Islet of Langerhans (tissue), 1 donor: ENCODE results near the gene ATRN.
"Not testable (repeated sequence)": the region's sequence is repeated elsewhere in the genome, so short reads cannot be mapped to it uniquely, and the experiment has no call there.

ENCODE experiments used
- FAIRE-seq: peaks from one replicate; lab custom pipeline; 2011; peaks lifted over from hg19 to GRCh38; lab: Jason Lieb, UNC

Gene ATRN

DNA sequence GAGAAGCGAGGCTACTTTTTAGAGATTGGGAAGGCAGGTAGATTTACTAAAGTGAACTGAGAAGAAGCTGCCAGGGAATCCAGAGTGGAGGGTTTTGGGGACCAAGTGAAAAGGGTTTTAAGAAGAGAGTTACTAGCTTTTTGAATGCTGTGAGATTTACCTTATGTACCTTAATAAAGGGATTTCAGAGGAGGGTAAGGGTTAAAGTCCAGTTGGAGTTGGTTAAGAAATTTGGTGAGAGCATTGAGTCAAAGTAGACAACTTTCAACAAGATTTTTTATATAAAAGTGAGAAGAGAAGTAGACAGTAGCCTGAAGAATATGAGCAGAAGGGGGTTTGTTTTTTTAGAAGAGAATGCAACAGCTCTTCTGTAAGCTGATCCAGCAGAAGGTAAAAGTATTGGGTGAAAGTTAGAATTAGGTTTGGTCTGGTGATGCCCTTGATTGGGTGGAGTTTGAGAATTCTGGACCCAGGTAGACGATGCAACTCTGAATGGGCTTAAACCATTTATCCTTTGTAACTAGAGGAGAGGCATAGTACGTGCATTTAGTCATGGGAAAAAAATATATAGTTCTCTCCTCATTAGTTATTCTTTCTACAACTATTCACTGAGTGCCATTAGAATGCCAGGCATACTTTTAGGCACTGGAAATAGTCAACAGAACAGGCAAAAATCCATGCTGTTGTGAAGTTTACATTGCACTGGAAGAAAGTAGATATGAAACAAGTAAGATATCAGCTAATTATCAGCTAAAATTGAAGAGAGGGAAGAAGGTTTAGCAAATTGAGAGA lies 44.8 kb downstream of the ATRN start:
- no peak for FAIRE-seq

DNA sequence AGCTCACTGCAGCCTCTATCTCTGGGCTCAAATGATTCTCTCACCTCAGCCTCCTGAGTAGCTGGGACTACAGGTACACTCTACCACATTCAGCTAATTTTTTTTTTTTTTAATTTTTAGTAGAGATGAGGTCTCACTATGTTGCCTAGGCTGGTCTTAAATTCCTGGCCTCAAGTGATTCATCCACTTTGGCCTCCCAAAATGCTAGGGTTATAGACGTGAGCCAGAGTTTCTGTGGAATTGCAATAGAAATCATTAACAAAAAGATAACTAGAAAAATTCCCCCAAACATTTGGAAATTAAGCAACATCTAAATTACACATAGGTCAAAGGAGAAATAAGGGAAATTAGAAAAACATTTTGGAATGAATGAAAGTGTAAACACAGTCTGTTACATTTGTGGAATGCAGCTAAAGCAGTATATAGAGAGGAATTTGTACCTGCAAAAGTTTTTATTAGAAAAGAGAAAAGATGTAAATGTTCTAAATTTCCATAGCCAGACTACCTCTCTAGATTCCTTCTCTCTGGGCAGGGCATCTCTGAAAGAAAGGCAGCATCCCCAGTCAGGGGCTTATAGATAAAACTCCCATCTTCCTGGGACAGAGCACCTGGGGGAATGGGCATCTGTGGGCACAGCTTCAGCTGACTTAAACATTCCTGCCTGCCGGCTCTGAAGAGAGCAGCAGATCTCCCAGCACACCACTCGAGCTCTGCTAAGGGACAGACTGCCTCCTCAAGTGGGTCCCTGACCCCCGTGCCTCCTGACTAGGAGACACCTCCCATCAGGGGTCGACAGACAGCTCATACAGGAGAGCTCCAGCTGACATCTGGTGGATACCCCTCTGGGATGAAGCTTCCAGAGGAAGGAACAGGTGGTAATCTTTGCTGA lies 51.3 kb downstream of the ATRN start:
- no peak for FAIRE-seq

DNA sequence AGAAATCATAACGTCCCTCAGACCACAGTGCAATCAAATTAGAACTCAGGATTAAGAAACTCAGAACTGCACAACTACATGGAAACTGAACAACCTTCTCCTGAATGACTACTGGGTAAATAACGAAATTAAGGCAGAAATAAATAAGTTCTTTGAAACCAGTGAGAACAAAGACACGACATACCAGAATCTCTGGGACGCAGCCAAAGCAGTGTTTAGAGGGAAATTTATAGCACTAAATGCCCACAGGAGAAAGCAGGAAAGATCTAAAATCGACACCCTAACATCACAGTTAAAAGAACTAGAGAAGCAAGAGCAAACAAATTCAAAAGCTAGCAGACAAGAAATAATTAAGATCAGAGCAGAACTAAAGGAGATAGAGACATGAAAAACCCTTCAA lies 53.9 kb downstream of the ATRN start:
- not testable (repeated sequence) for FAIRE-seq

DNA sequence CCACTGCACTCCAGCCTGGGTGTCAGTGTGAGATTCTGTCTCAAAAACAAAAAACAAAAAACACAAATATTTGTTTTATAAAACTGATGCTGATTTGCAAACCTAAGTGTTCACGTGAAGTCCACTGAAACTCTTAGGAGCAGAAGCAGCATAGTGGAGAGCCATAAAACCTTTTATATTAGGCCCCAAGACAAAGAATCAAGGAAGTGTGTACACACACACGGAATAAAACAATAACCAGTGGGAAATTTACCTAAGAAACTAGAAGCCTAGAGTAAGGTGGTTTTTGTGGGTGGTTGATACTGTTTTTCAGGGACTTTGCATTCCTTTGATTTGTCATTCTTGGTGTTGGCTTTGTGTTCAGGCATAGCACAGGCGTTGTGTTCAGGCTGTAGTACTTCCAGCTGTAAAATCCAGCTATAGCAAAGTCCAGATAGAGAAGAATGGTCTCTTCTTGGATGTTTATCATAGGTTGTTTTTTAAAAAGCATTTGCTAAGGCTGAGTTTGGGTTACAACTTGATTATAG lies 61.3 kb downstream of the ATRN start:
- no peak for FAIRE-seq

DNA sequence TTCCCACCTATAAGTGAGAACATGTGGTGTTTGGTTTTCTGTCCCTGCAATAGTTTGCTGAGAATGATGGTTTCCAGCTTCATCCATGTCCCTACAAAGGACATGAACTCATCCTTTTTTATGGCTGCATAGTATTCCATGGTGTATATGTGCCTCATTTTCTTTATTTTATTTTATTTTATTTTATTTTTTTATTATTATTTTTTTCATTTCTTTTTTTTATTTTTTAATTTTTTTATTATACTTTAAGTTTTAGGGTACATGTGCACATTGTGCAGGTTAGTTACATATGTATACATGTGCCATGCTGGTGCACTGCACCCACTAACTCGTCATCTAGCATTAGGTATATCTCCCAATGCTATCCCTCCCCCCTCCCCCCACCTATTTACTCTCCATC lies 66.9 kb downstream of the ATRN start:
- not testable (repeated sequence) for FAIRE-seq

DNA sequence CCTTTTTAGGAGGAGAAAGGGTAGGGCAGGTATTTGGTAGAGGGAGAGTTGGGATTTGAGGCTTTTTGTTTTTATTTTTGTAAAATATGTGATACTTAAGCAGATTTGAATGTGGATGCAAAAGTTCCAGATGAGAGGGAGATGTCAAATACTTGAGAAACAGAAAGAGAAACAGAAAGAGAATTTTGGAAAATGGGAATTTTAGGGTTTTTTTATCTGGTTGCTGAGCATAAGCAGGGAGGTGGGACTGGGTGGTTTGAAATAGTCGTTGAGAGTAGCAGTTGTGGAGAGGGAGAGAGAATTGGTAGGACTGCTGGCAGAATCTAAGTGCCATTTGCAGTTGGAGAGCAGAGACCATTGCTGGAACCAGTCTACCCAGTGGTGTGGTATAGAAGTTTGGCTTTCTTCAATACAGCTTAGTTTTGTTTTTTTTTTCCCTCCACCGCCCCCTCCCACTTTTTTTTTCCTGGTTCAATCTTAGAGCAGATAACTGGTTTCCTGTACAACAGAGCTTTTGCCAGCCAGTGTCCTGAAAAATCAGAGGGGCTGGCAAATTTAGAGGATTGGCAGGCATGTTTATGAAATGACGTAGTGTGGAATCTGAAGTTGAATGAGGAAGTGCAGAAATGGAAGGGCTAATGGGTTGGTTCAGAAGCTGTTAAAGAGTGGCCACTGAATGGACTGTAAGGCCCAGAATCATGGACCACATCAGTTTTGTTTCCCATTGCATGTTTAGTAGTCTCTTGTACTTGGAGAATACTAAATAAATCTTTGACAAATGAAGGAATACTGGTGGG lies 68.7 kb downstream of the ATRN start:
- no peak for FAIRE-seq

DNA sequence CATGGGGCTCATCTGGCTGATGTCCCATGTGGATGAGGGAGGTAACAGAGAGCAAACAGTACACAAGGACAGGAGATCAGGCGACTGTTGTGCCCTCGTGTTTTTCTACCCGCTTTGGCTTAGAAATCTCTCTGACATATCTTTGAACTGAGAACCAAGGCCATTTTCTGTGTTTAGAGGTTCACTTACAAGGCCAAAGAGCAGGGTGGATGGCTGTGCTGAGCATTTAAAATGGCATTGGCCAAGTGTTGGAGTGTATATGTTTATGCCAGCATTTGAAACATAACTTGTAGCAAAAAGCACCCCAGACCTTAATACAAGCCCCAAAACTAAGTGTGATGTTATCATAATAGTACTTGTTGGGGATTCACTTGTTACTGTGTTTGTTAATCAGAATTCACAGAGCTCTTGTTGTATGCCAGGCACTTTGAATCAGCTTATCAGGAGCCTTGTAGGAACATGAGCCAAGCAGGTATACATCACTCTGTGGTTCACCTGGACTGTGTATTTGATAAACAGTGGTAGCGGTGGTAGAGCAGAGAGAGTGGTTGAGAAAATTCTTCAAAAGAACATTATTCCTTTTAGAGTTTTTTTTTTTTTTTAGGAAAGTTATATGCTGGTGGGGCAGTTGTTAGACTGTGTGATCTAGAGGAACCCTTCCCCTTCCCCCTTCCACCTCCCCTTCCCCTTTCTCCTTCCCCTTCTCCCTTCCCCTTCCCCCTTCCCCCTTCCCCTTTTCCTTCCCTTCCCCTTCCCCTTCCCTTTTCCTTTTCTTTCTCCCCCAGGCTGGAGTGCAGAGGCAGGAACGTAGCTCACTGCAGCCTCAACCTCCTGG lies 71.3 kb downstream of the ATRN start:
- no peak for FAIRE-seq

DNA sequence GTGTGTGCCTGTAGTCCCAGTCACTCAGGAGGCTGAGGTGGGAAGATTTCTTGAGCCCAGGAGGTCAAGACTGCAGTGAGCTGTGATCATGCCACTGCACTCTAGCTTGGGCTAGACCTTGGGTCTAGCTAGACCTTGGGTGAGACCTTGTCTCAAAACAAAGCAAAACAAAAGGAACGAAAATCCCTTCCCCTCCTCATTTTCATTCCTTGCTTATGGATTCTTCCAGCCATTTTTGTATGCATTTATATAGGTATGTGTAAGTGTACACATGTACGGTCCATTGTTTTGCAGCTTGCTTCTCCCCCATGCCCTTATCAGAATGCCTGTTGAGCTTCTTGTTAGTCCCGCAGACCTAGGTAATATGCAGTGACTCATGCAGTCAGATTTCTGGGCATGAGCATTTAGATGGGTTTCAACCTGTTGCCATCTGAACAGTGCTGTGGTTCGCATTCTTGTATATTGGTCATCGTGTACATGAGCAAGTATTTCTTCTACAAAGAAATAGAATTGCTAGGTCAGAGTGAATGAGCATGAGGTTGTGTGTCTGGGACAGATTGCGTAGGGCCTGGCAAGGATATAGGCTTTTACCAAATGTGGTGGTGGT lies 73.2 kb downstream of the ATRN start:
- no peak for FAIRE-seq

DNA sequence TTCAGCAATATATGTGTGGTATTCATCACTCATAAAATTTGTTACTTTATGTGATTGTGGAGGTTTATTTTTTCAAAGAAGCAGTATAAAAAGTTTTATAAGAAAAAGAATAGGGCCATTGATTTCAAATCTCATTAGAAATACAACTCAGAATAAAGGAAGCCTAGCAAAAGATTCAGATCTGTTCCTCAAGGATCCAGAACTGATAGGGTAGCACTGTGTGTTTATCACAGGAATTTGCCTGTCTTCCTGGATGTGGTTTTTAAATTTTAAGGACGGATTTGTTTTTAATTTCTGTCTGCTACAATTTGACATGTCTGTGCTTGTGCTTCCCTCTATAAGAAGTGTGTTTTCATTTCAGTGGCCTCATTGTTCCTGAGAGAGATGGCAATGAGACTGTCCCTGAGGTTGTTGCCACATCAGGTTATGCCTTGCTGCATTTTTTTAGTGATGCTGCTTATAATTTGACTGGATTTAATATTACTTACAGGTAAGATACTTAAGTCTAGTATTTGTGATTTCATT lies 74.6 kb downstream of the ATRN start:
- no peak for FAIRE-seq

DNA sequence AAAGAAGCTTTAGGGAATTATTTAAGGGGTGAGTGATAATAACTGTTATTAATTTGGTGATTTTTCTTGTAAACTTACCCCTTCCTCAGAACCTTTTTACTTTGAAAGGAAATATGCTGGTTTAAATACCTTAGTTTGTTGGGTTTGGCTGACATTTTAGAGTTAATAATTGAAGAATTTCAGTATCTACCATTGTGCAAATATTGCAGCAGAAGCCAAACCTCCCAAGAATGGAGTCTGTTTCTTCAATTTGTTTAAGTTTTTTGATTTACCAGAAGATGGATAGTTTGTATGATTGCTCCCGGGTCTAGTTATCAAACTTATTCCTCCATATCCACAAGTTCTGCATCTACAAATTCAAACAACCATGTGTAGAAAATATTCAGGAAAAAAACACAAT lies 77.1 kb downstream of the ATRN start:
- FAIRE-seq = no peak

DNA sequence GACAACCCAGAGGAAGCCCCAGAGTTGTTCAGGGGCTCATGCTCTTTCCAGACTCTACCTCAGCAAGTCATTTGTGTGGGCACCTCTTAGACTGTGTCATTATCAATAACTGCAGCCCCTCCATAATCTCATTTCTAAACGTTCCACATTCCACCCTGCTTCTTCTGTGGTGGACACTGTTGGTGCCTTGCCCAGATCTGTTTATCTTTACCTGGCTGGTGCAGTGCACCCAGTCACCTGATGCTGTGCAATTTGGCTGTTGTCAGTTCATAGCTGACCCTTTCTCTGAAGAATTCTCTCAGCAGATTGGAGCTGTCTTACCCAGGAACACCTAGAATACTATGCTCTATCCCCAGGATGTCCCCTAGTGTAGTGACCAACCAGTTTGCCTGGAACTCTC lies 80.0 kb downstream of the ATRN start:
- FAIRE-seq = no peak

DNA sequence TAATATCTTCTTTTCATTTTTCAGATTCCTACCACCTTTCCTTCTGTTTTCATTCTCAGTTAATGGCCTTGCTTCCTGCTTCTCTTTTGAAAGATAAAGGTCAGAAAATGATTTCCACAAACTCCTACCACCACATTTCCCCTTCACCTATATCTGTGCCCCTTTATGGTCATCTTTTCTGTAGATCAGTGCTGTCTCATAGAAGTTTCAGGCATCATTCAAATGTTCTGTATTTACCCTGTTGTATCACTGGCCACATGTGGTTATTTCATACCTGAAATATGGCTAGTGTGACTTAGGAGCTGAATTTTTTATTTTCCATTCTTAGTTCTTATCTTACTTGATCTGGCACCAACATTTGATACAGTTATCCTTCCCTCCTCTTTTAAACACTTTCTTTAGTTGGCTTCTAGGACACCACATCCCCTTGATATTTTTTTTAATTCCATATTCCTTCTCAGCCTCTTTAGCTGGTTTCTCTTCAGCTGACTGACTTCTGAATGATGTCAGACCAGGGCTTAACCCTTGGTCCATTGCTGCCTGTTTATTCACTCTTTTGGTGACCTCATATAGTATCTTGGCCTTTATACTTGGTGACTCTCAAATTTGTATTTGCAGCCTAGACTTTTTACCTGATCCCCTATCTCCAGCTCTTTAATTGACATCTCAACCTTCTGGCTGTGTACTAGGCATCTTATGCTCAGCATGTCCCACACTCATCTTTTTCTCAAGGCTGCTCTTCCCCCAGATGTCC lies 81.0 kb downstream of the ATRN start:
- FAIRE-seq = no peak

DNA sequence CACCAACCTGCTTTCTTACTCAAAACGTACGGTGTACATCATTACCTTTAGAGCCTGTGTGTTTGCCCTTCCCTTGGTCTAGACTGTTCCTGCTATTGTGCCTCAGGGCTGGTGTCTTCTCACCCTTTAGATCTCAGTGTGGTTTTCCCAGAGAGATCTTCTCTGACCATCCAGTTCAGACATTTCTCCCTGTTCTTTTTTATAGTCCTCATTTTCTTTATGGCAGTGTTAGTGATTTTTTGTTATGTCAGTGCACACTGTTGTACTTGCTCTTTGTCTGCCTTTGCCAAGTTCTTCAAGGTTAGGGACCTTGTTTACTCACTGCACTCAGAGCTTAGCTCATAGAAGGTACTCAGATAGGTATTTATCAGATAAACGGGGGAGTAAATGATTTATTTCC lies 82.8 kb downstream of the ATRN start:
- peak; percentile 92 for FAIRE-seq

DNA sequence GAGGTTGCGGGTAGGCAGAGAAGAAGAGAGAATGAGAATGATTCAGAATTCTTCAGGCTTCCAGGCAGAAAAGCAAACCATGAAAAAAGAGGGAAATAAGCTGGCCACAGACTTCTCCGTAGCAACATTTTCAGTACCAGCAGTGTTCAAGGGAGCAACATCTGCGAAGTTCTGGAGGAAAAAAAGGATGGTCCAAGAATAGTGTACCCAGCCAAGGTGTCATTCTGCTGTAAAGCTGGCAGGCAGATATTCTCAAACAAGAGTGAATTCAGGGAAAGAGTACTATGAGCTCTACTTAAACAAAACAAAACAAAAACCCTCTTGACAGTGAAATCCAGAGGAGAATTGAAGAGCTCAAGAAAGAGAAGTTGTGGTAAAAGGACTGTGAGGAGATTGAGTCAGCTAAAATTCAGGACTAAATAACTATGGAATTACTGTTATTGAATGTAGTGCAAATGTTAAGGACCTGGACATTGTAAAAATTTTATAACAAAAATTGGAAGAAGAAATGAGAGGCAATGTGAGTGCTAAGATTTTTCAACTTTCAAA lies 86.5 kb downstream of the ATRN start:
- FAIRE-seq = no peak

DNA sequence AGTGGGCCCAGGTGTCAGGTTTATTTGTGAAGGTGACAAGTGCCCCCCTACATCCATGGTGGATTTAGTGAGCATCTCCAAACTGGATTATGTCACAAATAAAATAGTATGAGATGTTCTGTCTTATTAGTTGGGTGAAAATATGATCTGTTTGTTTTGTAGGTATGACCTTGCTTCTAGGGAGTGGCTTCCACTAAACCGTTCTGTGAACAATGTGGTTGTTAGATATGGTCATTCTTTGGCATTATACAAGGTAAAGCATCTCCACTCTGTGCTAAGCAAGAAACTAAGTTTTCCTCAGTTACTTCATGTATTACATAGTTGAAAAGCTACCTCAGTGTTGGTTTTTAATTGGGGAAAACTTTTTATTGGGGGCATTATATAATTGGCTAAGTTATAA lies 88.4 kb downstream of the ATRN start:
- FAIRE-seq = no peak

DNA sequence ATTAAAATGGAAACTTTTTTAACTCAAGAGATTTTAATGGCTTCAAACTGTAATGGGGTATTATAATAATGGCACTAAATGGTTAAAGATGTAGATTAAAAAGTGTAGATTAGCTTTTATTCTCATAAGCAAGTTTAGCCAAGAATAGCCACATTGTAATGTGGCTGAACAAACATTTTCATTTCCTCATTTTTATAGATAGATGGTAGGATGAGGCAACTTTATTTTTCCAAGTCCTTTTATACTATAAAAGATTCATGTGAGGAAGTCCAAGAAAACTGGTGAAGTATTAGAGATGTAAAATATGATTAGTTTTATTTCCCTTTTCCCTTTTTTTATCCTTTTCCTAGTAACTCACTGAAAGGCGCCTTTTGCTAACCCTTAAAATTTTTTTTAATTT lies 88.8 kb downstream of the ATRN start:
- FAIRE-seq = no peak

DNA sequence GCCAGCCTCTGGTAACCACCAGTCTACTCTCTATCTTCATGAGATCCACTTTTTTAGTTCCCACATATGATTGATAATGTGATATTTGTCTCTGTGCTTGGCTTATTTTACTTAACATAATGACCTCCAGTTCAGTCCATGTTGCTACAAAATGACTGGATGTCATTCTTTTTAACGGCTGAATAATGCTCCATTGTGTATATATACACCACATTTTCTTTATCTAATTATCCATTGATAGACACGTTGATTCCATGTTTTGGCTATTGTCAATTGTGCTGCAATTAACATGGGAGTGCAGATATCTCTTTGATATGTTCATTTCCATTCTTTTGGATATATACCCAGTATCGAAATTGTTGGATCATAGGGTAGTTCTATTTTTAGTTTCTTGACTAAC lies 89.3 kb downstream of the ATRN start:
- no peak for FAIRE-seq

DNA sequence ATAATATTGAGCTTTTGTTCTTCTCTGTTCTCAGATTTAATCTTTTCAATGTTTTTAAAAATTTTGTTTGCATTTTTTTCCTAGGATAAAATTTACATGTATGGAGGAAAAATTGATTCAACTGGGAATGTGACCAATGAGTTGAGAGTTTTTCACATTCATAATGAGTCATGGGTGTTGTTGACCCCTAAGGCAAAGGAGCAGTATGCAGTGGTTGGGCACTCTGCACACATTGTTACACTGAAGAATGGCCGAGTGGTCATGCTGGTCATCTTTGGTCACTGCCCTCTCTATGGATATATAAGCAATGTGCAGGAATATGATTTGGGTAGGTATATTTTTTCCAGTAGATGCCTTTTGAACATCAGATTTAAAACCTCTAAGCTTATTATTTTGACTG lies 89.8 kb downstream of the ATRN start:
- no peak for FAIRE-seq

DNA sequence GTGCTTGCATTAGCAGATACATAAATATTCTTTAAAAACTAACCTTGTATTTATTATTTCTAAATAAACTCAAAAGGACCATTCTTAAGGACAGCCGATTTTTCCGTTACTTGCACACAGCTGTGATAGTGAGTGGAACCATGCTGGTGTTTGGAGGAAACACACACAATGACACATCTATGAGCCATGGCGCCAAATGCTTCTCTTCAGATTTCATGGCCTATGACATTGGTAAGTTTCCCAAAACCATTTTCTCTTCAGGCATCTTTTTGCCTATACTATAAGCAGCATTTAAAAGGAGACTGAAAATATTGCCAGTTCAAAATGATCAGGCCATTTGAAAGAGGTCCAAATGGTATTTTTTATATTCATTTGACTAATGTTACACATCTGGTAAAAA lies 92.3 kb downstream of the ATRN start:
- FAIRE-seq = no peak
